ENCODE measurements around the gene MED29. TPM values are rescaled to one million over a fixed set of nuclear protein-coding genes. Genes with fewer than 3 reads are reported as not detected.

MED29 gene
- total and polyA plus RNA-seq, 8 donors, result 6.4 to 91.0 (median 21.3) TPM

- no peaks in the 10 kb centered on the region for H3K27me3 ChIP-seq
- H3K9me3 ChIP-seq, result no peaks in the 10 kb centered on the region
- no peak for TF ChIP-seq CTCF (IDR thresholded peaks at IDR 0.05)
- TF ChIP-seq POLR2AphosphoS5 (IDR thresholded peaks at IDR 0.05), result no peak
- no peak for TF ChIP-seq EP300 (IDR thresholded peaks at IDR 0.05)
- no peak for TF ChIP-seq POLR2A (IDR thresholded peaks at IDR 0.05)
- DNase-seq, result no peak
- H3K27ac ChIP-seq, result peak overlapping the region in 4 of 5 donors; percentile 87 to 95 (median 90)
- H3K4me1 ChIP-seq, result peaks cover 38 to 70% (median 49%) of the 10 kb centered on the region in 4 donors
- peaks cover 30 to 32% (median 30%) of the 10 kb centered on the region in 4 donors for H3K36me3 ChIP-seq
- intact Hi-C loops (cut with DNase I; ENCODE audit: low total_unique reads), result no loop called here
- H3K4me3 ChIP-seq, result peak overlapping the region in 2 of 4 donors; percentile 87 to 91
- WGBS, 5 donors, result 92 to 96% (median 95%) methylated on average over 5 to 8 of the region's 8 CpGs
These were observed 42.4 kb downstream of the MED29 start for GRCh38 chr19:39433480-39434079.

- Histone ChIP-seq H3K27ac (peak overlapping the region in 4 of 5 donors; percentile 87 to 95 (median 90)), H3K9me3 (no peaks in the 10 kb centered on the region), H3K27me3 (no peaks in the 10 kb centered on the region), H3K4me3 (peak overlapping the region; percentile 87 to 96 (median 90)), H3K4me1 (peaks cover 30 to 62% (median 41%) of the 10 kb centered on the region in 4 donors), H3K36me3 (peaks cover 30 to 32% (median 30%) of the 10 kb centered on the region in 4 donors)
- DNase-seq, result no peak
- WGBS, 5 donors, result 44 to 60% (median 52%) methylated on average over 10 of the region's 10 CpGs
- intact Hi-C loops (cut with DNase I; ENCODE audit: low total_unique reads), result no loop called here
- TF ChIP-seq POLR2AphosphoS5 (IDR thresholded peaks at IDR 0.05) (no peak), POLR2A (IDR thresholded peaks at IDR 0.05) (no peak), EP300 (IDR thresholded peaks at IDR 0.05) (no peak), CTCF (IDR thresholded peaks at IDR 0.05) (no peak)
These were observed 43.2 kb downstream of the MED29 start for GRCh38 chr19:39434123-39435076.

GRCh38 chr19:39435499-39436349 lies 44.5 kb downstream of the MED29 start, which contains the start of gene RPS16:
Gene RPS16 (minus strand): TSS chr19:39435949. CDS start chr19:39435895, 54 bp downstream.
- no peaks in the 10 kb centered on the region for H3K27me3 ChIP-seq
- peak; percentile 99 for DNase-seq
- H3K4me1 ChIP-seq, result peaks cover 33 to 63% (median 43%) of the 10 kb centered on the region in 4 donors
- TF ChIP-seq POLR2AphosphoS5 (IDR thresholded peaks at IDR 0.05), result peak; percentile 98 to 100 (median 99)
- peak in 1 of 7 experiments; percentile 30 for TF ChIP-seq CTCF (IDR thresholded peaks at IDR 0.05)
- TF ChIP-seq EP300 (IDR thresholded peaks at IDR 0.05), result no peak
- peak in 2 of 4 donors; percentile 92 to 94 for TF ChIP-seq POLR2A (IDR thresholded peaks at IDR 0.05)
- peak within 1 kb of the TSS; percentile 83 to 95 (median 89) for H3K27ac ChIP-seq
- WGBS, 5 donors, result 0 to 1% (median 0%) methylated on average over 45 to 61 of the region's 61 CpGs
- H3K36me3 ChIP-seq, result peaks cover 30 to 32% (median 30%) of the 10 kb centered on the region in 4 donors
- H3K9me3 ChIP-seq, result no peaks in the 10 kb centered on the region
- H3K4me3 ChIP-seq, result peak within 1 kb of the TSS; percentile 87 to 96 (median 90)
- intact Hi-C loops (cut with DNase I; ENCODE audit: low total_unique reads), result no loop called here

Measured in stomach (tissue), 9 donors.